ENCODE results near the gene GALK1.

- TF ChIP-seq, protein P1, sequence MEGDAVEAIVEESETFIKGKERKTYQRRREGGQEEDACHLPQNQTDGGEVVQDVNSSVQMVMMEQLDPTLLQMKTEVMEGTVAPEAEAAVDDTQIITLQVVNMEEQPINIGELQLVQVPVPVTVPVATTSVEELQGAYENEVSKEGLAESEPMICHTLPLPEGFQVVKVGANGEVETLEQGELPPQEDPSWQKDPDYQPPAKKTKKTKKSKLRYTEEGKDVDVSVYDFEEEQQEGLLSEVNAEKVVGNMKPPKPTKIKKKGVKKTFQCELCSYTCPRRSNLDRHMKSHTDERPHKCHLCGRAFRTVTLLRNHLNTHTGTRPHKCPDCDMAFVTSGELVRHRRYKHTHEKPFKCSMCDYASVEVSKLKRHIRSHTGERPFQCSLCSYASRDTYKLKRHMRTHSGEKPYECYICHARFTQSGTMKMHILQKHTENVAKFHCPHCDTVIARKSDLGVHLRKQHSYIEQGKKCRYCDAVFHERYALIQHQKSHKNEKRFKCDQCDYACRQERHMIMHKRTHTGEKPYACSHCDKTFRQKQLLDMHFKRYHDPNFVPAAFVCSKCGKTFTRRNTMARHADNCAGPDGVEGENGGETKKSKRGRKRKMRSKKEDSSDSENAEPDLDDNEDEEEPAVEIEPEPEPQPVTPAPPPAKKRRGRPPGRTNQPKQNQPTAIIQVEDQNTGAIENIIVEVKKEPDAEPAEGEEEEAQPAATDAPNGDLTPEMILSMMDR (IDR thresholded peaks at IDR 0.05; ENCODE audit: low read depth, low read length, poor library complexity, severe bottlenecking), result no peak
- TF ChIP-seq EZH2phosphoT487 (IDR thresholded peaks at IDR 0.05; ENCODE audit: borderline replicate concordance, low read length), result no peak
These were observed 47.4 kb upstream of the GALK1 start for GRCh38 chr17:75812096-75813013.

All from DOHH2 (cell line).